Stomach smooth muscle (tissue), 2 donors: ENCODE results near the gene CCDC167.
"Not testable (repeated sequence)": the region's sequence is repeated elsewhere in the genome, so short reads cannot be mapped to it uniquely, and the experiment has no call there.

Experiments used
- H3K27ac ChIP-seq: one replicate; pipeline ENCODE4 v1.7.0; 2013; ENCODE audit warnings: mild to moderate bottlenecking, low read length, inconsistent platforms
- H3K27me3 ChIP-seq, 2 donors: one replicate each; pipeline ENCODE4 v1.7.0; 2013; ENCODE audit warnings: low read length in 2 of 2; ENCODE audit not compliant: insufficient read depth in 2 of 2, control insufficient read depth in 1 of 2
- H3K36me3 ChIP-seq, 2 donors: one replicate each; pipeline ENCODE4 v1.7.0; 2013; ENCODE audit warnings: low read length in 2 of 2; ENCODE audit not compliant: control insufficient read depth in 2 of 2, insufficient read depth in 2 of 2
- H3K4me1 ChIP-seq: one replicate; pipeline ENCODE4 v1.7.0; 2013; ENCODE audit warnings: low read length; ENCODE audit not compliant: control insufficient read depth, insufficient read depth
- H3K4me3 ChIP-seq, 2 donors: one replicate each; pipeline ENCODE4 v1.7.0; 2013; ENCODE audit warnings: low read length in 2 of 2
- H3K9ac ChIP-seq, 2 donors: one replicate each; pipeline ENCODE4 v1.7.0; 2013; ENCODE audit warnings: low read length in 2 of 2, mild to moderate bottlenecking in 1 of 2
- H3K9me3 ChIP-seq, 2 donors: one replicate each; pipeline ENCODE4 v1.7.0; 2013; ENCODE audit warnings: low read length in 2 of 2; ENCODE audit not compliant: control insufficient read depth in 2 of 2
- donor health status: healthy.
- donor health status: Pancreatic carcinoma.

CCDC167 gene

DNA sequence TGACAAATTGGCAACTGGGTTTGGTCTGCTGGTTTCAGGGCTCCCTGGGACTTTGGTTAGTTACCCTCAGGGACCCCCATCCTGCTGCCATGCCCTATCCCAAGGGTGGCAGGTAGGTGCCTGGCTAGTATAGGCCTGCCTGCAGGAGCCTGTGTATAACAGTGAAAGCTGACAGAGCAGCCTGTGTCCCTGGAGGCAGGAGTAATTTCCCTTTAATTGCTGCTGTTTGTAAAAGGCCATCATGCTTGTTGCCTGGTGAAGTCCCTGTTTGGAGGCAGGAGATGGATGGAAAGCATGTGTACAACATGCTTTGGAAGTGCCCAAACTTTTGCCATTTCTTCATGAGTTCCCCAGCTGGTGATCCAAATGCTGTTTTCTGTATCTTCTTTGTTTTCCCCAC, 36.6 kb downstream of the CCDC167 start:
- no peaks in the 10 kb centered on the region for H3K9me3 ChIP-seq
- no peaks in the 10 kb centered on the region for H3K27me3 ChIP-seq
- no peaks in the 10 kb centered on the region for H3K4me1 ChIP-seq
- peaks cover 46 to 49% of the 10 kb centered on the region in 2 donors for H3K36me3 ChIP-seq
- H3K9ac ChIP-seq, result no peak overlapping the region
- no peak overlapping the region for H3K4me3 ChIP-seq
- H3K27ac ChIP-seq, result no peak overlapping the region

DNA sequence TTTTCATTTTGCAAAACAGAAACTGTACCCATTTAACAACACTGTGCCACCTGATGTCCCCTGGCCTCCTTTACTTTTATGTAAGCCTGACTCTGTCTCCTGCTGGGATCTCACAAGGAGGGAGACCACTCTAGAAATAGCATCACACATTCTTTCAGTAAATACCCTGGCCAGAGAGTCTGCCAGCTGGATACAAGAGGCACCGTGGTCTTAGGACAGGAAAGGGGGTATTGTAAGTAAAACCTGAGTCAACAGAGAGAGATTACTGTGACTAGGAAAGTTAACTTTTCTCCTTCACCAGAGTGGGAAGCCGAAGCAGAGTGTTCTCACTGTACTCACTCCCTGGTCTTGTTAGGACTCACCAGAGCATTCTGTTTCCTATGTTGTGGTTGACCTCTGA, 38.9 kb downstream of the CCDC167 start:
- Histone ChIP-seq H3K9me3 (no peaks in the 10 kb centered on the region), H3K36me3 (peaks cover 46 to 52% of the 10 kb centered on the region in 2 donors), H3K4me3 (no peak overlapping the region), H3K9ac (no peak overlapping the region), H3K27ac (no peak overlapping the region), H3K27me3 (no peaks in the 10 kb centered on the region), H3K4me1 (peaks cover 16% of the 10 kb centered on the region)

DNA sequence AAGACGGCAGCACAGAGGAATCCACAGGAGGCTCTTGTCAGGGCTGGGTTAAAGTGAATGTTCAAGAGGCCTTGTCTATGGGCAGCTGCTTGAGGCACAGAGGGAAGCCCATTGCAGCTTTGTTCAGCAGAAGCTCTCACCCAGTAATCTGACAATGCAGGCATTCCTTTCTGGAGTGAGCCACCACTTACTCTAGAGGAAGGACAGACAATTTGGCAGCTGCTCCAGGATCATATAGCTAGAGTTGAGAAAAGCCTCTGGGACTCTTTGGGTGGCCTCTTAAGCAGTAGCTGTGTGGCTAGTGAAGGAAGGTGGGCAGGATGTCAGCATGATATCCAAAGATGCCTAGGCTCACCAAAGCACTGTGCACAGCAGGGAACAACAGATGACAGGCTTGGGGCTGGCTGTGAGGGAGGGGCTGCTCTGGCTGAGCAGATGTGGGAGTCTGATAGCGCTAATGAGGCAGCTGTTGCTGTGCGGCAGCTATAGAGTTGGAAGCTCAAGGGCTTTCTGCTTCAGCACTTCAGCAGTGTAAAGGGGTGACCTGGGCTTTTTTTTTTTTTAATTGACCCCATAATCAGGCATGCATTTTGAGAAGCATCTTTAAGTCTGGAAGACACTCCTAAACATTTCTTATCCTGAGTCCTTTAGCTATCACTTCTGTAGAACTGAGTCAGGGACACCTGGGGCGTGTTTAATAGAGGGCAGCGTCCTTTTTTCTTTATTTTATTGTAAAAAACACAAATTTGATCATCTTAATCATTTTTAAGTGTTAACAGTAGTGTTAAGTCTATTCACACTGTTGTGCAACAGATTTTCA, 39.5 kb downstream of the CCDC167 start:
- H3K4me3 ChIP-seq, result no peak overlapping the region
- H3K27ac ChIP-seq, result no peak overlapping the region
- peaks cover 17% of the 10 kb centered on the region for H3K4me1 ChIP-seq
- no peaks in the 10 kb centered on the region for H3K27me3 ChIP-seq
- H3K9me3 ChIP-seq, result no peaks in the 10 kb centered on the region
- no peak overlapping the region for H3K9ac ChIP-seq
- peaks cover 46 to 50% of the 10 kb centered on the region in 2 donors for H3K36me3 ChIP-seq

DNA sequence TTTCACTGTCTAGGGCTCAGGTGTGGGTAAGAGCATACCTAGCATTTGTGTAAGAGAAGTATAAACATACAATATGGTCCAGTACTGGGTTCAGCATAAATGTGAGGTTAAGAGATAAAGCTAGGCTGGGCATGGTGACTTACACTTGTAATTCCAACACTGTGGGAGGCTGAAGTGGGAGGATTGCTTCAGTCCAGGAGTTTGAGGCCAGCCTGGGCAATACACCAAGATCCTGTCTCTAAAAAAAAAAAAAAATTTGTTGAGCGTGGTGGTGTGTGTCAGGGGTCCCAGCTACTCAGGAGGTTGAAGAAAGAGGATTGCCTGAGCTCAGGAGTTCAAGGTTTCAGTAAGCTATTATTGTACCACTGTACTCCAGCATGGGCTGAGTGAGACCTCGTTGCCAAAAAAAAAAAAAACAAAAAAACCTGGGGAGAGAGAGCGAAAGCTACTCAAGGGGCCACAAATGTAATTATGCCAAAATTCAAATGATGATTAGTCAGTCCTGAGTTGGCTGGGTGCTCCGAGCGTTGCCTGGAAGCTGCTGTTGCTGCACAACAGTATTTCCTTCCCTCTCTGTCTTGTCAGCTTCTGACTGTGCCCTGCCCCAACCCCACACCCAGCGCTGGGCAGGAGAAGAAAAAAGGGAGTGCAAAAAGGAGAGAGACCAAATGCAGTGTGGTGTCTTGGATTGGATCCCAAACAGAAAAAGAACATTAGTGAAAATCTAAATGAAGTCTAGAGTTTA, 42.7 kb downstream of the CCDC167 start:
- Histone ChIP-seq H3K4me3 (peak overlapping the region in 1 of 2 donors; percentile 8), H3K9ac (no peak overlapping the region), H3K27me3 (no peaks in the 10 kb centered on the region), H3K4me1 (peaks cover 38% of the 10 kb centered on the region), H3K9me3 (no peaks in the 10 kb centered on the region), H3K27ac (no peak overlapping the region), H3K36me3 (peaks cover 31 to 42% of the 10 kb centered on the region in 2 donors)

DNA sequence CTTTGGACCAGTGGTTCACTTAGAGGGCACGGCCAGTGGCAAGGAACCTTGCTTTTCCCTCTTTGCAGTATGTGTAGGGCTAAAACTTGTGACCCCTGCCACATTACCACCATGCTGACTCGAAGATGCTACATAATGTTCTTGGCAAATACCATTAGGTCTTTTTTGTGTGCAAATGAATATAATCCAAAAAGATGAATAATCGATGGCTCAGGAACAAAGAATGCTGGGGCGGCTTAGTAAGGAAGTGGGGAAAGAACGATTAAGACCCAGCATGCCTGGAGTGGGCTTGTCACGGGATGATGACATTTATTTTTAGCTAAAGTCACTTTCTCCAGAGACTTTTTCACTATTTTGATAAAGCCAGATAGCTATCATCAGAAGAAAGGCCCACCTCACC, 43.6 kb downstream of the CCDC167 start:
- Histone ChIP-seq H3K9ac (no peak overlapping the region), H3K27ac (peak overlapping the region; percentile 24), H3K27me3 (no peaks in the 10 kb centered on the region), H3K4me1 (peaks cover 44% of the 10 kb centered on the region), H3K9me3 (no peaks in the 10 kb centered on the region), H3K4me3 (no peak overlapping the region), H3K36me3 (peaks cover 24 to 40% of the 10 kb centered on the region in 2 donors)

DNA sequence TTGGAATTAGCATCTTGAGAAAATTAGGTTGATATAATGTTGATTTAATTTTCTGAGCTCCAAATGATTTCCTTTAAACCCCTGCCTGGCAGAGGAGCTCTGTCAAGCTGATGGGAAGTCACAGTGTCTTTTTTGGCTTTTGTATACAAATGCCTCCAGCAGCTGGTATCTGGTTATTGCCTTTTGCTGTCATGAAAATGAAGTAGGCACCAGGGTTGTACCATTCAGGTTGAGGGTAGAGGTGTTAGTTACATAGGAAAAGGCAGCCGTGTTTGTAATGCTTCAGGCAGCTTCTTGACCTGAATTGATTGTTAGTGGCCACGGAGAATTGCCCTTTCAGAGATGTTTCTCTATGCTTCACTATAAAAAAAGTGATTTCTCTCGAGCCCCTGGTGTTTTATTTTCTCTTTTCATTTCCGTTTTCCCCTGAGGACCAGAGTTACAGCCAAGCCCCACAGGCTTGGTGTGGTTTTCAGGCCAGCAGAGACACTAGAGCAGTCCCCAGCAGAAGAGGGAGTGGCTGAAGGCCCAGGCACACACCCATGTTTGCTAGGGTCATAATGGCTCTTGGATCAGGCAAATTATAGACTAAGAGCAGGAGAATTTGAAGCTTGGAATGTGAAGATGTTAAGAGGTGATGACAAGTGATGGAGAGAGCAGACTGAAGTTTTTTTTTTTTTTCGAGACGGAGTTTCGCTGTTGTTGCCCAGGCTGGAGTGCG, 45.1 kb downstream of the CCDC167 start:
- Histone ChIP-seq H3K27me3 (no peaks in the 10 kb centered on the region), H3K4me3 (peak overlapping the region; percentile 8 to 59), H3K9ac (peak overlapping the region; percentile 14 to 55), H3K36me3 (peaks cover 22 to 38% of the 10 kb centered on the region in 2 donors), H3K9me3 (no peaks in the 10 kb centered on the region), H3K27ac (peak overlapping the region; percentile 80), H3K4me1 (peaks cover 44% of the 10 kb centered on the region)

DNA sequence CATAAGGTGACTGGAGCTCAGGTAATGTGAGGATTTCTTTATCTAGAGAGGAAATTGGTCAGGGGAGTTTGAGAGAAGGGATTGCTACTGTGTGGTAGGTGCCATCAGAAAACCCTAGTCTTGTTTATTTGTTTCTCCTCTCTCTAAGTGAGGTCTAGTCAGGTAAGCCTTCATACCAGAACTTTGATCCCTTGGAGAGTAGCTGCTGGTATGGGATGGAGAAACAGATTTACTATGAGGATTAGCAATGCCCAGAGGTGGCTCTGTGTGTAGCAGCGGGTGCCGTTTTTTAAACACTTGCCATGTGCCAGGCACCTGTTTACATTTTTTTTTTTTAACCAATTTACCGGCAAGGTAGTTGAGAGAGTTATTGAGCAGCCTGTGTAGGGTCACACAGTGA, 47.2 kb downstream of the CCDC167 start:
- H3K27me3 ChIP-seq, result no peaks in the 10 kb centered on the region
- H3K9ac ChIP-seq, result peak overlapping the region in 1 of 2 donors; percentile 5
- H3K27ac ChIP-seq, result peak overlapping the region; percentile 1
- H3K9me3 ChIP-seq, result no peaks in the 10 kb centered on the region
- H3K36me3 ChIP-seq, result peaks cover 12 to 28% of the 10 kb centered on the region in 2 donors
- peaks cover 43% of the 10 kb centered on the region for H3K4me1 ChIP-seq
- H3K4me3 ChIP-seq, result no peak overlapping the region

DNA sequence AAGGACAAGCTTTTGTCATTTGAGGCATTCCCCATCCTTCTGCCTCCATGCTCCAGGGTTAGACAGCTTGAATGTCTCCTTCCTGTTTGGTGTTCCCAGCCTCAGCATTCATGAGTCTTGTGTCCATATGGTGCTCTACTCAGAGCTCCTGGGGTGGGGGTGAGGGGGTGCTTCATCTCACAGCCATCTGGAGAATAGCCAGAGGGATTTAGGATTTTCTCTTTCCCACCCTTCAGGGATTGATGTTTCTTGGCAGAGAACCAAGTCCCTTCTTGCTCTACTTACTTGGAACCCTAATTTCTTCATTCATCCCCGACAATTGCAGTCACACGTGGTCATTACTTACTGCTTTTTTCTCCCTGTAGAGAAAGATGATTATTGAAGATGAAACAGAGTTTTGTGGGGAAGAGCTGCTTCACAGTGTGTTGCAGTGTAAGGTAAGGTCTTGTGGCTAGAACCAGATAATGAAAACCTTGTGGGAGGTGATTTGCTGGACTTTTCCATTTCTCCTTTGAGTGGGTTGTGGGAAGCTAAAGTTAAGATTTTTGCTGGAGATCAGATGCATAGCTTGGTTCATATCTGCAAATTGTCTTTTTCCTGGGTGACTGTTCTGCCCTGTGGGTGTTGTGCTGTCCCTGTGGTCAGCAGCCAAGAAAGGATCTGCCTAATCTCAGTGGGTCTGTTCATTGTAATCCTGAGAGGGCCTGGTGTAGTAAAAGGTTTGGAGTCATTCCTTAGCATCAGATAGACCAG, 48.1 kb downstream of the CCDC167 start:
- no peaks in the 10 kb centered on the region for H3K9me3 ChIP-seq
- no peaks in the 10 kb centered on the region for H3K27me3 ChIP-seq
- H3K4me3 ChIP-seq, result no peak overlapping the region
- H3K9ac ChIP-seq, result peak overlapping the region in 1 of 2 donors; percentile 5
- peaks cover 19 to 36% of the 10 kb centered on the region in 2 donors for H3K36me3 ChIP-seq
- H3K27ac ChIP-seq, result peak overlapping the region; percentile 1
- H3K4me1 ChIP-seq, result peaks cover 35% of the 10 kb centered on the region

DNA sequence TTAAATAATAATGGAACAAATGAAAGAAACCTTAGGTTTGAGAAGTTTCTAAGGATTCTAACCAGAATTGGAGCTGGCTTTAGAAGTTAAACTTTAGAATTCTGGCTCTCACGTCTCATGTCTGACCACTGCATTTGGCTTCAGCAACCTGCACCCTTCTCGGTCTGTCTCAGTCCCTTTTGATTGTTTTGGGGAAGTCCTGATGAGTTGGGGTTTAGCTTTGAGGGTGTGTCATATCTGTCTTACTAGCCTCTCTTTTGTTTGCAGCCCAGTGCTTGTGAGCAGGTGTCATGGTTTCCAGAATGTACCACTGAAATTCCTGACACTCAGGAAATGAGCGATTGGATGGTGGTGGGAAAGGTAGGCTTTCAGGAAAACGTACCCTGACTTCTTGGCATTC, 49.7 kb downstream of the CCDC167 start:
- no peaks in the 10 kb centered on the region for H3K9me3 ChIP-seq
- H3K4me1 ChIP-seq, result peaks cover 25% of the 10 kb centered on the region
- H3K9ac ChIP-seq, result no peak overlapping the region
- H3K27me3 ChIP-seq, result no peaks in the 10 kb centered on the region
- peaks cover 27 to 44% of the 10 kb centered on the region in 2 donors for H3K36me3 ChIP-seq
- no peak overlapping the region for H3K4me3 ChIP-seq
- no peak overlapping the region for H3K27ac ChIP-seq

DNA sequence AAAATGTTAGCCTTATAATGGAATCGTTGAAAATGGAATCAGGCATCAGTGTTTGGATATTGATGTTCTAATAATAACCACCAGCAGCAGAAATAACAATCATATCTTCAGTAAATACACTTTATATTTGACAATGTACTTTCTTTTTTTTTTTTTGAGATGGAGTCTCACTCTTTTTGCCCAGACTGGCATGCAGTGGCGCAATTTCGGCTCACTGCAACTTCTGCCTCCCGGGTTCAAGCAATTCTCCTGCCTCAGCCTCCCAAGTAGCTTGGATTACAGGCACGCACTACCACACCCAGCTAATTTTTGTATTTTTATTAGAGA, 56.5 kb downstream of the CCDC167 start:
- Histone ChIP-seq H3K36me3 (peaks cover 24 to 34% of the 10 kb centered on the region in 2 donors), H3K4me3 (peak overlapping the region in 1 of 2 donors; percentile 47)
- not testable (repeated sequence) for H3K27me3 ChIP-seq, H3K9me3 ChIP-seq, H3K27ac ChIP-seq, H3K9ac ChIP-seq, H3K4me1 ChIP-seq
